Measurements from ENCODE around the gene UBE2N. TPM values are rescaled to one million over a fixed set of nuclear protein-coding genes. Genes with fewer than 3 reads are reported as not detected.

The UBE2N gene
- total and polyA plus RNA-seq, 2 donors (not counting 1 experiment from before 2014, with no cell fraction given), result 56.3 to 83.8 TPM

DNA sequence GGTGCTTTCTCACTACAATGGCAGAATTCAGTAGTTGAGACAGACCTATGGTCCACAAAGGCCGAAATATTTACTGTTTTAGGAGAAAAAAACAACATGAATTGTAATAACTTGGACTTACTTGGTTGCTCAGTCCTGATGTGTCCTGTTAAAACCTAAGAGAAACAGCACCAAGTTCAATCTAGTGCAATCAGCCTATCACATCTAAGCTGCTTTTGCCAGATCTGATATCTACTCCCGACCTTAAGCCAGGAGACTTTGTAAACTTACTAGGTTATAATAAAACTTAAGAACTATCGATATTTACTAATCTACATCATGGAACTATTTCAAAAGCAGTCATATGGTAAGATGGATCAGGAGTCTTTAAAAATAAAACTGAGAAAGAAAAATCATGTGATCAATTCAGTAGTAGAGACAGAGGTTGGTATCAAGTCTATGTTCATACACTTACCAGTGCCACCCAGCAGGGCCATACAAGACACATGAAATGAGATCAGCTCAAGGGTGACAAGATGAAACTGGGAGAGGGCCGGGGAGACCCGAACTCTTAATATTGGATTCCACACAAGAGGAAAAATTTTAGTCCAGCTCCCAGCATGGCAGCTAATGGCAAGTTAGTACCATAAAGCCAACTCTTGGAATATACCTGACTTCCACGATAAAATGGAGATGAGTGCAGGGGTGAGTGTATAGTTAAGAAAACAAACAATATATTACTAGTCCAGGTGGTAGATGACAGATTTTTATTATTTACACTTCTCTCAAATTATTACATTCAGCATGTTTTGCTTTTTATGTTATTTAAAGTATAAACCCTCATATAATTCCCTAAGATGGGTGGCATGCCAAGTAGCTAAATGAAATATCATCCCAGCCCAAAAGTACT, 36.5 kb downstream of the UBE2N start:
- intact Hi-C loops (cut with micrococcal nuclease), result no loop called here
- H2AFZ ChIP-seq (ENCODE audit: insufficient read depth, low read depth, low read length, poor library complexity, severe bottlenecking), result no peak overlapping the region
- no peaks in the 10 kb centered on the region for H3K79me2 ChIP-seq (ENCODE audit: control insufficient read depth, insufficient read depth, low read length)
- ChIA-PET CTCF (interaction anchor here (1.1 to 4.0 kb wide), 7 partner anchors 8 to 697 kb away, joined by 4 to 19 read pairs (median 10); no protein-coding TSS in a partner anchor), POLR2A (no interaction called here)
- H3K4me3 ChIP-seq (ENCODE audit: control extremely low read depth in 1 of 5, extremely low read depth in 1 of 5, insufficient read depth in 1 of 5, low read depth in 2 of 5, low read length in 4 of 5), result no peak overlapping the region
- H3K27ac ChIP-seq (ENCODE audit: low read length in 2 of 2), result peak overlapping the region in 1 of 2 donors; percentile 48
- H3K4me1 ChIP-seq (ENCODE audit: control insufficient read depth in 2 of 2, insufficient read depth in 2 of 2, low read length in 2 of 2), result no peaks in the 10 kb centered on the region
- Mint-ChIP-seq H3K9me3 (ENCODE audit: insufficient read depth) (no peaks in the 10 kb centered on the region), H3K4me3 (no peak overlapping the region), H3K4me1 (no peaks in the 10 kb centered on the region), H3K27me3 (no peaks in the 10 kb centered on the region), H3K27ac (no peak overlapping the region)
- H3K36me3 ChIP-seq (replicated peaks in 1 of 2; ENCODE audit: control extremely low read depth in 1 of 2, control insufficient read depth in 1 of 2, extremely low read depth in 1 of 2, insufficient read depth in 2 of 2, low read length in 1 of 2), result peaks cover 8 to 36% of the 10 kb centered on the region in 2 experiments
- no peak overlapping the region for H3K9ac ChIP-seq (ENCODE audit: low read length)
- DNase-seq (no peak), ATAC-seq (ENCODE audit: low read depth) (no peak)
- H3K27me3 ChIP-seq (replicated peaks in 1 of 4; ENCODE audit: control extremely low read depth in 1 of 4, control insufficient read depth in 3 of 4, insufficient read depth in 4 of 4, low read length in 3 of 4), result no peaks in the 10 kb centered on the region
- H4K20me1 ChIP-seq (ENCODE audit: control insufficient read depth, insufficient read depth, low read length, poor library complexity, severe bottlenecking), result peaks cover 14% of the 10 kb centered on the region
- H3K4me2 ChIP-seq (replicated peaks; ENCODE audit: low read depth, low read length, poor library complexity, severe bottlenecking), result no peak overlapping the region
- no peaks in the 10 kb centered on the region for H3K9me3 ChIP-seq (ENCODE audit: control extremely low read depth in 1 of 3, control insufficient read depth in 2 of 3, insufficient read depth in 1 of 3, low read length in 2 of 3)
- no CpG with 5 or more reads among the region's 6 CpGs for WGBS (ENCODE audit: insufficient coverage)
- TF ChIP-seq, protein P1, sequence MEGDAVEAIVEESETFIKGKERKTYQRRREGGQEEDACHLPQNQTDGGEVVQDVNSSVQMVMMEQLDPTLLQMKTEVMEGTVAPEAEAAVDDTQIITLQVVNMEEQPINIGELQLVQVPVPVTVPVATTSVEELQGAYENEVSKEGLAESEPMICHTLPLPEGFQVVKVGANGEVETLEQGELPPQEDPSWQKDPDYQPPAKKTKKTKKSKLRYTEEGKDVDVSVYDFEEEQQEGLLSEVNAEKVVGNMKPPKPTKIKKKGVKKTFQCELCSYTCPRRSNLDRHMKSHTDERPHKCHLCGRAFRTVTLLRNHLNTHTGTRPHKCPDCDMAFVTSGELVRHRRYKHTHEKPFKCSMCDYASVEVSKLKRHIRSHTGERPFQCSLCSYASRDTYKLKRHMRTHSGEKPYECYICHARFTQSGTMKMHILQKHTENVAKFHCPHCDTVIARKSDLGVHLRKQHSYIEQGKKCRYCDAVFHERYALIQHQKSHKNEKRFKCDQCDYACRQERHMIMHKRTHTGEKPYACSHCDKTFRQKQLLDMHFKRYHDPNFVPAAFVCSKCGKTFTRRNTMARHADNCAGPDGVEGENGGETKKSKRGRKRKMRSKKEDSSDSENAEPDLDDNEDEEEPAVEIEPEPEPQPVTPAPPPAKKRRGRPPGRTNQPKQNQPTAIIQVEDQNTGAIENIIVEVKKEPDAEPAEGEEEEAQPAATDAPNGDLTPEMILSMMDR (IDR thresholded peaks at IDR 0.05), result no peak

DNA sequence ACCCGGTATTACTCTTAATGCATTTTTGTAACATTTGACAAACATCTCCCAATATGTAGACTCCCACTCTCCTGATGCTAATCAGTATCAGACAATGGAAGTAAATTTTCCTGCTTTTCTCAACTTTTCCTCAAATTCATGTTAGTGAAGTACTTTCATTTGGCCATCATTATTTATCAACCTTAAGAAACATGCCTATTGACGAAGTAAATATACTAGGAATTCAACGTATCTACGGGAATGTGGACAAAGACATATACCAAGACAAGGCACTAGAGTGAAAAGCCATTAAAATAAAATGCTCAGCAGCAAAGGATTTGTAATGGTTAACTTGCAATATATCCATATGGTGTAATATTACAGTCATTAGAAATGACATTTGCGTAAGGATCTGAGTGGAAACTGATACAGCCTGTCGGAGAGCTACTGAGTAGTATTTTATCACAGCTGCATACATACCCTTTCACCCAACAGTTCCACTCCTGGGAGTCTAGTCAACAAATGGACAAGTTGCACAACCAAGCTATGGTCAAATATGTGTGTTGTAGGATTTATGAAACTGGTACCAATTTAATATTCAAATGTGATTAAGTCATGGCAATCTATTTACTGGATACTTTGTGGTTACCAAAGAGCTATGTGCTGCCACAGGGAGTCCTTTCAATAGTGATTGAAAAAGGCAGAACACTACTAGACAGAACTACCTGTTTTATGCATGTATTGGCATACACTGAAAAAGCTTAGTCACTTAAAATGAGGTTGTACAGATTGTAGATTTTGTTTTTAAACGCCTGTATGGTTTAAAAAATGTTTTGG, 37.6 kb downstream of the UBE2N start:
- CTCF ChIA-PET, result interaction anchor here (1.1 to 4.0 kb wide), 6 partner anchors 11 to 698 kb away, joined by 4 to 19 read pairs (median 11); no protein-coding TSS in a partner anchor
- 100% methylated on average over 1 of the region's 7 CpGs for WGBS (ENCODE audit: insufficient coverage)
- H3K4me1 Mint-ChIP-seq, result no peaks in the 10 kb centered on the region

More for the DNA sequence above, 37.6 kb downstream of the UBE2N start:
- Histone ChIP-seq H4K20me1 (ENCODE audit: control insufficient read depth, insufficient read depth, low read length, poor library complexity, severe bottlenecking) (peaks cover 9% of the 10 kb centered on the region), H3K4me3 (ENCODE audit: control extremely low read depth in 1 of 5, extremely low read depth in 1 of 5, insufficient read depth in 1 of 5, low read depth in 2 of 5, low read length in 4 of 5) (no peak overlapping the region), H3K27me3 (replicated peaks in 1 of 4; ENCODE audit: control extremely low read depth in 1 of 4, control insufficient read depth in 3 of 4, insufficient read depth in 4 of 4, low read length in 3 of 4) (no peaks in the 10 kb centered on the region), H3K9me3 (ENCODE audit: control extremely low read depth in 1 of 3, control insufficient read depth in 2 of 3, insufficient read depth in 1 of 3, low read length in 2 of 3) (no peaks in the 10 kb centered on the region), H3K4me2 (replicated peaks; ENCODE audit: low read depth, low read length, poor library complexity, severe bottlenecking) (no peak overlapping the region), H3K9ac (ENCODE audit: low read length) (no peak overlapping the region), H3K4me1 (ENCODE audit: control insufficient read depth in 2 of 2, insufficient read depth in 2 of 2, low read length in 2 of 2) (no peaks in the 10 kb centered on the region), H3K79me2 (ENCODE audit: control insufficient read depth, insufficient read depth, low read length) (no peaks in the 10 kb centered on the region), H2AFZ (ENCODE audit: insufficient read depth, low read depth, low read length, poor library complexity, severe bottlenecking) (no peak overlapping the region), H3K36me3 (replicated peaks in 1 of 2; ENCODE audit: control extremely low read depth in 1 of 2, control insufficient read depth in 1 of 2, extremely low read depth in 1 of 2, insufficient read depth in 2 of 2, low read length in 1 of 2) (peaks cover 8 to 28% of the 10 kb centered on the region in 2 experiments), H3K27ac (ENCODE audit: low read length in 2 of 2) (no peak overlapping the region)
- ATAC-seq (ENCODE audit: low read depth), result no peak
- no peak for TF ChIP-seq EZH2 (IDR thresholded peaks at IDR 0.05; ENCODE audit: borderline replicate concordance, insufficient read depth, low read depth, low read length, poor library complexity, severe bottlenecking)
- TF ChIP-seq, protein P1 (IDR thresholded peaks at IDR 0.05), result no peak
- Mint-ChIP-seq H3K9me3 (ENCODE audit: insufficient read depth) (no peaks in the 10 kb centered on the region), H3K27me3 (no peaks in the 10 kb centered on the region), H3K27ac (peak overlapping the region; percentile 37), H3K4me3 (no peak overlapping the region)
- no peak for DNase-seq
- POLR2A ChIA-PET, result no interaction called here
- intact Hi-C loops (cut with micrococcal nuclease), result no loop called here
